OCI-LY1 (cell line): ENCODE results near the gene DNHD1.

ENCODE experiments used
- H2AFZ ChIP-seq: fragments of 200-600 bp; sonication (generic), shearing (Covaris generic); 2 replicates; pipeline ENCODE4 v1.6.0; 2014; ENCODE audit warnings: antibody characterized with exemption, mild to moderate bottlenecking, low read length
- H3F3A ChIP-seq: fragments of 200-600 bp; sonication (generic), shearing (Covaris generic); 2 replicates; pipeline ENCODE4 v1.6.0; 2014; ENCODE audit warnings: mild to moderate bottlenecking, antibody characterized with exemption, low read length, moderate library complexity; ENCODE audit not compliant: insufficient read depth
- H3K27ac ChIP-seq: fragments of 200-600 bp; sonication (generic); 2 replicates; pipeline ENCODE4 v1.5.1; 2014; ENCODE audit warnings: low read length, mixed run types, mild to moderate bottlenecking, low read depth; ENCODE audit not compliant: poor library complexity, severe bottlenecking
- H3K27me3 ChIP-seq: fragments of 200-600 bp; sonication (generic); 2 replicates; pipeline ENCODE4 v1.6.0; 2014; ENCODE audit warnings: antibody characterized with exemption, mild to moderate bottlenecking, low read length, moderate library complexity; ENCODE audit not compliant: insufficient read depth
- H3K36me3 ChIP-seq: fragments of 200-600 bp; sonication (generic); 2 replicates; pipeline ENCODE4 v1.6.1; 2014; ENCODE audit warnings: mild to moderate bottlenecking, antibody characterized with exemption, low read length, moderate library complexity, mixed read lengths; ENCODE audit not compliant: insufficient read depth
- H3K4me1 ChIP-seq: fragments of 200-600 bp; sonication (generic); 2 replicates; pipeline ENCODE4 v1.5.1; 2014; ENCODE audit warnings: mild to moderate bottlenecking, low read length, moderate library complexity; ENCODE audit not compliant: insufficient read depth, severe bottlenecking
- H3K4me2 ChIP-seq: fragments of 200-600 bp; sonication (generic), shearing (Covaris generic); 2 replicates; pipeline ENCODE4 v1.6.1; 2014; ENCODE audit warnings: low read length
- H3K4me3 ChIP-seq: fragments of 200-600 bp; sonication (generic); 2 replicates; pipeline ENCODE4 v1.5.1; 2014; ENCODE audit warnings: low read length, low read depth, mild to moderate bottlenecking, mixed read lengths; ENCODE audit not compliant: poor library complexity, severe bottlenecking
- H3K79me2 ChIP-seq: fragments of 200-600 bp; shearing (Covaris generic); 2 replicates; pipeline ENCODE4 v1.6.1; 2016; ENCODE audit warnings: mixed run types, low read length, mixed read lengths; ENCODE audit not compliant: insufficient read depth
- H3K9ac ChIP-seq: fragments of 200-600 bp; sonication (generic), shearing (Covaris generic); 2 replicates; pipeline ENCODE4 v1.6.1; 2014; ENCODE audit warnings: mild to moderate bottlenecking, low read length, mixed read lengths
- H3K9me2 ChIP-seq: fragments of 200-600 bp; sonication (generic), shearing (Covaris generic); 2 replicates; pipeline ENCODE4 v1.6.1; 2014; ENCODE audit warnings: low read depth, mild to moderate bottlenecking, low read length, mixed read lengths
- H3K9me3 ChIP-seq: fragments of 200-600 bp; shearing (Covaris generic); 2 replicates; pipeline ENCODE4 v1.6.1; 2014; ENCODE audit warnings: low read length, mixed read lengths
- H4K20me1 ChIP-seq: fragments of 200-600 bp; sonication (generic), shearing (Covaris generic); 2 replicates; pipeline ENCODE4 v1.6.0; 2016; ENCODE audit warnings: mild to moderate bottlenecking, low read length; ENCODE audit not compliant: insufficient read depth
- CTCF ChIP-seq: fragments of 200-600 bp; sonication (generic), shearing (Covaris generic); IDR thresholded peaks from 2 replicates; pipeline ENCODE4 v1.5.1; 2017; ENCODE audit warnings: mild to moderate bottlenecking, antibody characterized with exemption, low read length, moderate library complexity, mixed read lengths
- EZH2 ChIP-seq: fragments of 200-600 bp; sonication (generic), shearing (Covaris generic); IDR thresholded peaks from 2 replicates; pipeline ENCODE4 v1.8.0; 2017; ENCODE audit warnings: borderline replicate concordance, mixed run types, mild to moderate bottlenecking, antibody characterized with exemption, low read length, moderate library complexity, mixed read lengths

Gene DNHD1

GRCh38 chr11:6561288-6561687 is 64.2 kb downstream of the DNHD1 start:
- Histone ChIP-seq H3K27ac (no peak overlapping the region), H3K4me2 (no peak overlapping the region), H3K36me3 (0 out of 2 replicates have a peak, but pooled peaks cover under 1% of the 10 kb centered on the region), H3K79me2 (no peaks in the 10 kb centered on the region), H3K27me3 (no peaks in the 10 kb centered on the region), H3K9me2 (no peaks in the 10 kb centered on the region), H2AFZ (no peak overlapping the region), H3F3A (no peaks in the 10 kb centered on the region), H3K9me3 (no peaks in the 10 kb centered on the region), H3K4me1 (no peaks in the 10 kb centered on the region), H4K20me1 (no peaks in the 10 kb centered on the region), H3K9ac (no peak overlapping the region), H3K4me3 (no peak overlapping the region)
- TF ChIP-seq CTCF (no peak), EZH2 (no peak)

- H3K9me2 ChIP-seq = no peaks in the 10 kb centered on the region
- H3K9ac ChIP-seq = no peak overlapping the region
- no peaks in the 10 kb centered on the region for H3K27me3 ChIP-seq
- H3K4me2 ChIP-seq = no peak overlapping the region
- no peak overlapping the region for H3K4me3 ChIP-seq
- H3K4me1 ChIP-seq = no peaks in the 10 kb centered on the region
- H3K9me3 ChIP-seq = no peaks in the 10 kb centered on the region
- H3K27ac ChIP-seq = no peak overlapping the region
- no peak overlapping the region for H2AFZ ChIP-seq
- no peaks in the 10 kb centered on the region for H3F3A ChIP-seq
- 0 out of 2 replicates have a peak, but pooled peaks cover 3% of the 10 kb centered on the region for H3K36me3 ChIP-seq
- TF ChIP-seq EZH2 = no peak
- H3K79me2 ChIP-seq = no peaks in the 10 kb centered on the region
- H4K20me1 ChIP-seq = no peaks in the 10 kb centered on the region
These were observed 66.1 kb downstream of the DNHD1 start for GRCh38 chr11:6563121-6563619.

GRCh38 chr11:6563667-6564066 is 66.6 kb downstream of the DNHD1 start:
- H3K9me2 ChIP-seq = no peaks in the 10 kb centered on the region
- 0 out of 2 replicates have a peak, but pooled peaks cover 3% of the 10 kb centered on the region for H3K36me3 ChIP-seq
- no peaks in the 10 kb centered on the region for H3K9me3 ChIP-seq
- no peak overlapping the region for H3K27ac ChIP-seq
- no peaks in the 10 kb centered on the region for H3F3A ChIP-seq
- no peaks in the 10 kb centered on the region for H3K27me3 ChIP-seq
- no peak overlapping the region for H3K4me3 ChIP-seq
- no peaks in the 10 kb centered on the region for H4K20me1 ChIP-seq
- TF ChIP-seq EZH2 = no peak
- no peak for TF ChIP-seq CTCF
- no peak overlapping the region for H3K4me2 ChIP-seq
- no peak overlapping the region for H3K9ac ChIP-seq
- H2AFZ ChIP-seq = no peak overlapping the region
- no peaks in the 10 kb centered on the region for H3K4me1 ChIP-seq
- H3K79me2 ChIP-seq = no peaks in the 10 kb centered on the region

- TF ChIP-seq CTCF = no peak
- TF ChIP-seq EZH2 = no peak
- no peaks in the 10 kb centered on the region for H3K9me3 ChIP-seq
- H3K79me2 ChIP-seq = no peaks in the 10 kb centered on the region
- H3K4me1 ChIP-seq = no peaks in the 10 kb centered on the region
- no peaks in the 10 kb centered on the region for H4K20me1 ChIP-seq
- no peak overlapping the region for H2AFZ ChIP-seq
- no peak overlapping the region for H3K4me3 ChIP-seq
- no peaks in the 10 kb centered on the region for H3K27me3 ChIP-seq
- H3K36me3 ChIP-seq = 0 out of 2 replicates have a peak, but pooled peaks cover 3% of the 10 kb centered on the region
- no peak overlapping the region for H3K27ac ChIP-seq
- no peak overlapping the region for H3K9ac ChIP-seq
- H3K9me2 ChIP-seq = no peaks in the 10 kb centered on the region
- H3K4me2 ChIP-seq = no peak overlapping the region
- H3F3A ChIP-seq = no peaks in the 10 kb centered on the region
These were observed 68.2 kb downstream of the DNHD1 start for GRCh38 chr11:6565325-6565724.
